NCI-H1417 (cell line): Measurements from ENCODE around the gene PTK7.

ENCODE experiments used
- DNase-seq, 3 experiments: peaks; one replicate each; lab custom pipeline; 2025; lab: John Stamatoyannopoulos, UW

The PTK7 gene

GRCh38 chr6:43086022-43086658, 10.0 kb downstream of the PTK7 start:
- DNase-seq: no peak

DNA sequence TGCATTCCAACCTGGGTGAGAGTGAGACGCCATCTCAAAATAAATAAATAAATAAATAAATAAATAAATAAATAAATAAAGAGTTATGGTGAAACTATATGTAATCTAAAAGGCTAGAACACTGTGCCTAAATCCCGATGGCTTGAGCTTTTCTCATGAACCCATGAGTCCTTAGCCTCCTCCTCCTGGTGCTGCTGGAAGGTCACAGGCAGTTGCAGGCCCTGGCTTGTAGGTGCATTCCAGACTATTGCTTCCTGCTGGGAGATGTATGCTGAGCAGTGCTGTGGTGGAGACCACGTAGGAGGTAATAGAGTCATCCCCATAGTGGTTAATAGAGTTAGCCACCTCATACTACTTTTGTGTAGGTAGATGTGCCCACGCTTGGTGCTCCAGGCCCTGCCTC, 12.5 kb downstream of the PTK7 start:
- no peak for DNase-seq

GRCh38 chr6:43089467-43089866, 13.4 kb downstream of the PTK7 start:
- DNase-seq: peak in 2 of 3 experiments; percentile 20 to 32

DNA sequence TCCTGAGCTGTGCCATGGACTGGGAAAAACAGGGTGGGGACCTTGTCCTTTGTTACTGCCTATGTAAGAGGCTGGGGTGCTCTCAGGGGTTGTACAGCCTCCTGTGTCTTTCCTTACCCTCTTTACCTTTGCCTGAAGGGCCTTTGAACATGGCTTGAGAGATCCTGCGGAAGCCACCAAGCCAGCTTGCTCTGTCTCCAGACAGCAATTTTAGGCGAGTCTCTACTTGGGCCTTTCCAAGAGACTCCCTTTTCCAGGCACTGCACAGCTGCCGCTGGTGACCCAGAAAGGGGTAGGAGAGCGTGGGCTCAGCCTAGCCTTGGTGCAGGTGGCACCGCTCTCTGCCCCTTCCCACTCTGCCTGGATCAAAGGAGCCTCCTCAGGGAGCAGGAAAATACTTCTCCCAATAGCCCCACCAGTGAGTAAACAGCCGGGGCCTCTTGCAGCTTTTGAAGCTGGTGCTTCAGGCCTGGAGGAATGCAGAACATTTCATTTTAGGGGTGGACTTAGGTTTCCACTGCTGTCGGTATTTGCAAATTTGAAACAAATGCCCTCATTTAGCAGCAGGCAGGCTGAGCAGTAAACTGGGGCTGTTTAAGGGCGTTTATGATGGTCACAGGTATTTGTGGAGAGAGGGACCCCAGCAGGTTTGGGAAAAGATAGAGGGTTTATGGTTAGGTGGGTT, 13.9 kb downstream of the PTK7 start:
- peak in 1 of 3 experiments; percentile 27 for DNase-seq

DNA sequence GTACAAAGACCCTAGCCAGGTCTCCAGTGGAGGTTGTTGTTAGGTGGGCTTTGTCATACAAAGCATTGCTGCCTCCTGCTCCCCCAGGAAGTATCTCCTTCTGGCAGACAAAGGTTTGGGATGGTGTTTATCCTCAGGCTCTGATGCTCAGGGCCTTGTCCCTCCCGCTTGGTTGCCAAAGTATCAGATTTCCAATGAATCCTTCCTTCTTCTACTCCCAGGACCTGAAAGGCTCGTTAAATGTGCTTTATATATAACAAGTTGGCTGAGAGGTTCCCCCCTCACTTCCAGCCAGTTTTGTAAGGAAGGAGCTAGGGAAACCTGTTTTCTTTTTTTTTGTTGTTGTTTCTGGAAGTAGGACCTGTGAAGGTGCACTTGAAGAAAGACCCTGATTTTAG, 14.4 kb downstream of the PTK7 start:
- peak in 2 of 3 experiments; percentile 13 to 53 for DNase-seq

DNA sequence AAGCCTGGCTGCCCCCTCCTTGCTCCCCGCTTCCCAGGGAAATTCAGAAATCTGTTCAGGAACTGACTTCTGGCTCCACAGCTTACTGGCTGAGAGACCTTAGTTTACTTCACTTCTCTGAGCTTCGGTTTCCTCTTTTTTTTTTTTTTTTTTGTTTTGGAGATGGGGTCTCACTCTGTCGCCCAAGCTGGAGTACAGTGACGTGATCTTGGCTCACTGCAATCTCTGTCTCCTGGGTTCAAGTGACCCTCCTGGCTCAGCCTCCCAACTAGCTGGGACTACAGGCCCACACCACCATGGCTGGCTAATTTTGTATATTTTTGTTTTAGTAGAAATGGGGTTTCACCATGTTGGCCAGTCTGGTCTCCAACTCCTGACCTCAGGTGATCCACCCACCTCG, 14.9 kb downstream of the PTK7 start:
- DNase-seq: no peak

DNA sequence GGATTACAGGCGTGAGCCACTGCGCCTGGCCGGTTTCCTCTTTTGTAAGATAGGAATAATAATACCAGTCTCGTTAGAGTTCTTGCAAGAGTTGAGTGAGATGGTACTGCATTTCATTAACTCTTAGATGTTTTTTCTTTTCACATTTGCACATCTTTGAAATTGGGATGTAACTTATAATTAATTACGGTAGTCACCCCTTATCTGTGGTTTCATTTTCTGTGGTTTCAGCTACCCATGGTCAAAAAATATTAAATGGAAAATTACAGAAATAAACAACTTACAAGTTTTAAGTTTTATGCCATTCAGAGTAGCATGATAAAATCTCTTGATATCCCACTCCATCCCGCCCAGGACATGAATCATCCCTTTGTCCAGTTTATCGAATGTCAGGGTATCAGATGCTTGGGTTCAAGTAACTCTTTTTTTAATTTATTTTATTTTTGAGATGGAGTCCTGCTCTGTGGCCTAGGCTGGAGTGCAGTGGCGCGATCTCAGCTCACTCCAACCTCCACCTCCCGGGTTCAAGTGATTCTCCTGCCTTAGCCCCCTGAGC, 15.4 kb downstream of the PTK7 start:
- DNase-seq: no peak

GRCh38 chr6:43092635-43093034, 16.5 kb downstream of the PTK7 start:
- DNase-seq: no peak

DNA sequence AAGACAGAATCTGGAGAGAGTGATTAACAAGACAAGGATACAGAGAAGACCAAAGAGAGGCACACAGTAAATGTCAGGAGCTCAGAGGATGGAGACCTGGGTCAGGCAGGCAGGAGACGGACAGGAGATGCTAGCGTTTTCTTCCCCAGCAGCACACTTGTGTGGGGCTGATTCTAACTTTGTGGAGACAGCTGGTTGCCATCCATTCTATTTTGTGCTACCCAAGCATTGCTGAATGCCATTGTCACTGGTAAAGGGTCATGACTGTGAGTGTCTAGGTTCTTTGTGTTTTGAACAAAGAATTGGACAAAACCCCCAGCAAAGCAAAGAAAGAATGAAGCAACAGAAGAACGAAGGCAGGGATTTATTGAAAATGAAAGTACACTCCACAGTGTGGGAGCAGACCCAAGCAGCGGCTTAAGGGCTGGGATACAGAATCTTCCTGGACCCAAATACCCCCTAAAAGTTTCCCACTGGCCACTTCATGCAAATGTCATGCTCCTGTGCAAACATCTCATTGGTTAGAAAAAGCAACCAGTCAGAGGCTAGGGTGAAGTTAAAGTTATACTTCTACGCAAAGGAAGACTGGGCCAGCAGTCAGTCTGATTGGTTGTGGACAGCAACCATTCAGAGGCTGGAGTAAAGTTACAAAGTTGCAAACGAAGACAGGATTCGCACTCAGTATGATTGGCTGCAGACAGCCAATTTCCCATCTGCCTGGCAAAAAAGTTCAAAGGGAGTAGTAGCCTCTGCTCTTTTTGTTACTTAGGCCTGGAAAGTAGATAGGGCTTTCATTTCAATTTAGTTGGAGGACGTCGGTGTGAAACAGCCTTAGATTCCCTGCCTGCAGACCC, 17.5 kb downstream of the PTK7 start:
- DNase-seq: no peak

GRCh38 chr6:43095939-43096338, 19.8 kb downstream of the PTK7 start:
- DNase-seq: no peak

GRCh38 chr6:43096451-43097097, 20.5 kb downstream of the PTK7 start:
- DNase-seq: peak in 2 of 3 experiments; percentile 16 to 55

GRCh38 chr6:43097098-43097489, 21.0 kb downstream of the PTK7 start:
- no peak for DNase-seq

- no peak for DNase-seq
These were observed 21.4 kb downstream of the PTK7 start for GRCh38 chr6:43097502-43097901.

- DNase-seq: no peak
These were observed 25.4 kb downstream of the PTK7 start for GRCh38 chr6:43101497-43101896.

- DNase-seq: peak in 1 of 3 experiments; percentile 38
These were observed 27.3 kb downstream of the PTK7 start for GRCh38 chr6:43103253-43103876.

DNA sequence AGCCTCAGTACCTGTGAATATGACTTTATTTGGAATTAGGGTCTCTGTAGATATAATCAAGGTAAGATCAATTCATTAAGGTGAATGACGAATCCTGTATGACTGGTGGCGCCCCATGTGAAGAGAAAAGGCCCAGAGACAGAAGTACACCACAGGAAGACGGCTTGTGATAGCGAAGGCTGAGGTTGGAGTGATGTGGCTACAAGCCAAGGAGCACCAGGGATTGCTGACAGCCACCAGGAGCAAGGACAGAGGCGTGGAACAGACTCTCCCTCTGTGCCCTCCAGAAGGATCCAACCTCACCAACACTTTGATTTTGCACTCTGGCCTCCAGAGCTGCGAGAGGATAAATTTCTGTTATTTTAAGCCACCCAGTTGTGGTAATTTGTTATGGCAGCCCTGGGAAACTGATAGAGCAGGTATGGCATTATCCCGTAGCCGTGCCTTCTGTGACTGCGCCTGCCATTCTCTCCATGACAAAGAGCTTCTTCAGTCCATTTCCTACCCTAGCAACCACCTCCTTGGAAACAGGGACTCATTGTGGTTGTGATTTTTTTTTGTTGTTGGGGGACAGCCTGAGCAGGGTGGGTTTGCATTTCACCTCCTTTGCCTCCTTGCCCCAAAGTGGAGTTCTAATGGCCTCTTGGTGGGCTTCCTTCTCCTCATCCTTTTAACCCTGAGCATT, 29.6 kb downstream of the PTK7 start:
- DNase-seq: peak in 1 of 3 experiments; percentile 8

DNA sequence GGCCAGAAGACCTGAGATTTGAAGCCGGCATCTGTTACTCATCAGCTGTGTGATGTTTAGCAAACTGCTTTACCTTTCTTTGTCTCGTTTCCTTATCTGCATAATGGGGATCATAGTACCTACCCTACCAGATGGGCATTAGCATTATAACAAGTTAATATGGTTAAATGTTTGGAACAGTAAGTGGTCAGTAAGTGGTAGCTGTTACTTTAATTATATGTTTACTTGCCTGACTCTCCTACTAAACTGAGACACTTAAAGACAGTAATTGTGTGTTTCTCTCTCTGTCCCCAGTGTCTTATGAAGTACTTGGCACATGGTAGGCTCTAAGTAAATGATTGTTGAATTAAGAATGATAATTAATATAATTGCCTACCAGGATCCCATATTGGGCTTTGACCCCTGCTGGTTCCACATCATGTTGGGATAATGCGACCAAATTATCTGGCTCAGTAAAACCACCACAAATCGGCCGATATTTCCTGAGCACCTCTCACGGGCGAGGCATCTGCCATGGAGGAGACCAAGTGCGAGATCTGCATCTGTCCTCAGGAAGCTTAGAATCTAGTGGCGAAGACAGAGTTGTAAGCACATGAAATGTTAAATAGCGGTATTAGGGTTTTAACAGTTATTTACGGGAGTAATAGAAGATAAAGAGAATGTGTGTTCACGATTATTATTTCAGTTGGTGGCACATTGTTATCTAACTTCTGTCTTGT, 31.4 kb downstream of the PTK7 start:
- peak in 2 of 3 experiments; percentile 71 to 94 for DNase-seq

- peak; percentile 24 to 95 (median 66) for DNase-seq
These were observed 37.5 kb downstream of the PTK7 start for GRCh38 chr6:43113431-43114260.

- DNase-seq: peak in 1 of 3 experiments; percentile 28
These were observed 39.3 kb downstream of the PTK7 start for GRCh38 chr6:43115365-43115764.
